ENCODE measurements around the gene SDF4.

DNA sequence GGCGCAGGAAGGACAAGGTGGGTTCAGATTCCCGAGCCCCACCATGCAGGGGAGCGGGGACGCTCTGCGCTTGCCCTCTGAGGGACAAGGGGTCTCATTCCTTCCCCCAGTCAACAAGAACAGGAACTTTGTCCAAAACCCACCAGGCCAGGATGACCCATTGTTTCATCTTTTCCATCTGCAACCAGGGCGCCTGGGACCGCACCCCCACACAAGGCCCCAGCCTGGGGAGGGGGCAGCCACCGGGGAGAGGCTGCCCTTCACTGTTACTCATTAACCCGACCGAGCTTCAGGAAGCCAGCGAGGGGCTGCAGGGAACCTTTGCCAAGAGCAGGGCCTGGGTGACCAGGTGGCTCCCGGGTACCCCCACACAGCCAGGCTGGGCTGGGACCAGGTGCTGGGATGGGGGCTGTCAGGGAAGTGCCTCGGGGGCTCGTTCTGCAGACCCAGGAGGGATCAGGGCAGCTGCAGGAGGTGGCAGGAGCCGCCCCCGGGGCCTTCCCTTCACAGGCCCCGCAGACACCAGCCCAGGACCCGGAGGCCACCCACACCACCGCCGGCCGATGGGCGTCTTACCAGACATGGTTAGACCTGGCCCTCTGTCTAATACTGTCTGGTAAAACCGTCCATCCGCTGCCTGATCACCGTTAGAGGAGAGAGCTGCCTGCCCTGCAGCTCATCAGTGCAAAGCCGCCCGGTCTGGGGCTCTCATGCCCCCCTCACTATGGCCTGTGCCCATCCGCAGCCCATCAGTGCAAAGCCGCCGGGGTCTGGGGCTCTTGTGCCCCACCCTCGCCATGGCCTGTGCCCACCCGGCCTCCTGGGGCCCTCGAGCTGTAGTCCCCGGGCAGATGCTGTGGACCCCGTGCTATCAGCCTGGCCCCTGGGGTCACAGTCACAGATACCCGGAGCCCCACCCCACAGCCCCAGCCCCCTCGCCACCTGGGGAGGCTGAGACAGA is 63.1 kb downstream of the SDF4 start:
- TF ChIP-seq, protein P1, sequence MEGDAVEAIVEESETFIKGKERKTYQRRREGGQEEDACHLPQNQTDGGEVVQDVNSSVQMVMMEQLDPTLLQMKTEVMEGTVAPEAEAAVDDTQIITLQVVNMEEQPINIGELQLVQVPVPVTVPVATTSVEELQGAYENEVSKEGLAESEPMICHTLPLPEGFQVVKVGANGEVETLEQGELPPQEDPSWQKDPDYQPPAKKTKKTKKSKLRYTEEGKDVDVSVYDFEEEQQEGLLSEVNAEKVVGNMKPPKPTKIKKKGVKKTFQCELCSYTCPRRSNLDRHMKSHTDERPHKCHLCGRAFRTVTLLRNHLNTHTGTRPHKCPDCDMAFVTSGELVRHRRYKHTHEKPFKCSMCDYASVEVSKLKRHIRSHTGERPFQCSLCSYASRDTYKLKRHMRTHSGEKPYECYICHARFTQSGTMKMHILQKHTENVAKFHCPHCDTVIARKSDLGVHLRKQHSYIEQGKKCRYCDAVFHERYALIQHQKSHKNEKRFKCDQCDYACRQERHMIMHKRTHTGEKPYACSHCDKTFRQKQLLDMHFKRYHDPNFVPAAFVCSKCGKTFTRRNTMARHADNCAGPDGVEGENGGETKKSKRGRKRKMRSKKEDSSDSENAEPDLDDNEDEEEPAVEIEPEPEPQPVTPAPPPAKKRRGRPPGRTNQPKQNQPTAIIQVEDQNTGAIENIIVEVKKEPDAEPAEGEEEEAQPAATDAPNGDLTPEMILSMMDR (IDR thresholded peaks at IDR 0.05) = no peak
- no peak for TF ChIP-seq ZFX (IDR thresholded peaks at IDR 0.05; ENCODE audit: borderline replicate concordance)

All from 22Rv1 (cell line).